IMR-90 (cell line): ENCODE data around the gene MRGPRF. TPM values are rescaled to one million over a fixed set of nuclear protein-coding genes. Genes with fewer than 3 reads are reported as not detected.

Source experiments
- ATAC-seq: fragments of 200-7000 bp; cut with Tn5 transposase; 2 replicates; pipeline ENCODE4 v1.9.1; 2020; ENCODE audit warnings: low read depth, mild to moderate bottlenecking, moderate library complexity
- BruUV-seq: library from RNA; stranded (reverse); fragments of 400-500 nt; replicated peaks from 2 replicates; lab custom pipeline; 2021; lab: Mats Ljungman, UMichigan
- CTCF ChIA-PET: fragments of 300-600 bp; formaldehyde crosslinking; extraction: SDS; loops from one replicate; lab custom pipeline; 2021; ENCODE audit warnings: antibody characterized with exemption; lab: Yijun Ruan, JAX
- POLR2A ChIA-PET: fragments of 300-600 bp; sonication (Branson Sonifier 250); formaldehyde crosslinking; loops from one replicate; lab custom pipeline; 2022; ENCODE audit warnings: antibody characterized with exemption; ENCODE audit not compliant: unreplicated experiment; lab: Charles Lee
- DNase-seq: peaks from one replicate; pipeline ENCODE4 v3.0.0; 2013
- H2AFZ ChIP-seq: replicated peaks from 2 replicates; pipeline ENCODE3; 2013; ENCODE audit warnings: low read length, mild to moderate bottlenecking; ENCODE audit not compliant: poor library complexity
- H2AK5ac ChIP-seq: 2 replicates; pipeline ENCODE4 v1.6.1; 2013; ENCODE audit warnings: low read depth, low read length, inconsistent platforms
- H2AK9ac ChIP-seq: replicated peaks from 2 replicates; pipeline ENCODE3; 2013; ENCODE audit warnings: mild to moderate bottlenecking, low read depth, low read length, moderate library complexity; ENCODE audit not compliant: poor library complexity
- H2BK120ac ChIP-seq: 2 replicates; pipeline ENCODE4 v1.6.1; 2013; ENCODE audit warnings: low read depth, low read length, inconsistent platforms
- H2BK15ac ChIP-seq: 3 replicates; pipeline ENCODE4 v1.6.1; 2013; ENCODE audit warnings: low read depth, low read length, inconsistent platforms
- H2BK20ac ChIP-seq: 2 replicates; pipeline ENCODE4 v1.6.1; 2013; ENCODE audit warnings: low read depth, mild to moderate bottlenecking, inconsistent platforms, low read length, moderate library complexity
- H2BK5ac ChIP-seq: 2 replicates; pipeline ENCODE4 v1.6.1; 2013; ENCODE audit warnings: mild to moderate bottlenecking, low read depth, low read length, inconsistent platforms; ENCODE audit not compliant: poor library complexity, severe bottlenecking
- H3K14ac ChIP-seq: replicated peaks from 2 replicates; pipeline ENCODE4 v1.6.1; 2013; ENCODE audit warnings: low read depth, low read length, inconsistent platforms
- H3K18ac ChIP-seq: 2 replicates; pipeline ENCODE4 v1.6.1; 2013; ENCODE audit warnings: low read depth, low read length, control low read depth
- H3K23ac ChIP-seq: 2 replicates; pipeline ENCODE4 v1.6.1; 2013; ENCODE audit warnings: low read depth, low read length, inconsistent platforms
- H3K27ac ChIP-seq: 2 replicates; pipeline ENCODE4 v1.5.1; 2013; ENCODE audit warnings: mild to moderate bottlenecking, control low read depth, low read length; ENCODE audit not compliant: insufficient read depth
- H3K27me3 ChIP-seq: 2 replicates; pipeline ENCODE4 v1.6.1; 2013; ENCODE audit warnings: low read length; ENCODE audit not compliant: control insufficient read depth, insufficient read depth
- H3K36me3 ChIP-seq: 2 replicates; pipeline ENCODE4 v1.6.1; 2013; ENCODE audit warnings: low read length, mixed read lengths; ENCODE audit not compliant: control insufficient read depth, insufficient read depth
- H3K4ac ChIP-seq: 2 replicates; pipeline ENCODE4 v1.6.1; 2013; ENCODE audit warnings: low read depth, low read length, inconsistent platforms
- H3K4me1 ChIP-seq: 2 replicates; pipeline ENCODE4 v1.6.1; 2013; ENCODE audit warnings: low read length, mixed read lengths; ENCODE audit not compliant: control insufficient read depth, insufficient read depth
- H3K4me2 ChIP-seq: 2 replicates; pipeline ENCODE4 v1.6.1; 2013; ENCODE audit warnings: low read depth, mild to moderate bottlenecking, control low read depth, low read length, moderate library complexity
- H3K4me3 ChIP-seq: 2 replicates; pipeline ENCODE4 v1.5.1; 2013; ENCODE audit warnings: low read depth, mild to moderate bottlenecking, control low read depth, low read length, moderate library complexity; ENCODE audit not compliant: insufficient read depth
- H3K56ac ChIP-seq: 2 replicates; pipeline ENCODE4 v1.6.1; 2013; ENCODE audit warnings: low read length, inconsistent platforms; ENCODE audit not compliant: insufficient read depth; ENCODE audit errors: extremely low read depth
- H3K79me1 ChIP-seq, 2 experiments: 2 replicates each; pipeline ENCODE4 v1.6.1; 2013; ENCODE audit warnings: low read length in 2 of 2, inconsistent platforms in 1 of 2, low read depth in 1 of 2
- H3K9ac ChIP-seq: 2 replicates; pipeline ENCODE4 v1.6.1; 2013; ENCODE audit warnings: low read depth, low read length, control low read depth
- H3K9me1 ChIP-seq: 2 replicates; pipeline ENCODE4 v1.6.1; 2013; ENCODE audit warnings: low read length, inconsistent platforms; ENCODE audit not compliant: insufficient read depth
- H3K9me3 ChIP-seq: 2 replicates; pipeline ENCODE4 v1.6.1; 2013; ENCODE audit warnings: low read length; ENCODE audit not compliant: control insufficient read depth, insufficient read depth
- H4K20me1 ChIP-seq: 2 replicates; pipeline ENCODE4 v1.6.1; 2013; ENCODE audit warnings: low read length, inconsistent platforms; ENCODE audit not compliant: insufficient read depth
- H4K5ac ChIP-seq: 2 replicates; pipeline ENCODE4 v1.6.1; 2013; ENCODE audit warnings: mild to moderate bottlenecking, low read depth, low read length, control low read depth
- H4K8ac ChIP-seq, 2 experiments: 2 replicates each; pipeline ENCODE4 v1.6.1; 2013; ENCODE audit warnings: low read depth in 2 of 2, low read length in 2 of 2, control low read depth in 1 of 2, inconsistent platforms in 1 of 2
- H4K91ac ChIP-seq: 2 replicates; pipeline ENCODE4 v1.6.1; 2013; ENCODE audit warnings: low read depth, low read length, inconsistent platforms; ENCODE audit not compliant: insufficient read depth
- MAFK ChIP-seq: IDR thresholded peaks from 2 replicates; pipeline ENCODE4 v1.6.1; 2012; ENCODE audit warnings: low read depth, low read length, improper control_type of control experiment
- WGBS, 2 experiments: methylation state at CpG; one replicate each; pipeline versions ENCODE4 v1.1.5 to v1.1.7; 2013; ENCODE audit warnings: missing lambda C conversion rate in 2 of 2; ENCODE audit not compliant: insufficient read length in 1 of 2; ENCODE audit errors: extremely low coverage in 2 of 2; 5-methylcytosine and 5-hydroxymethylcytosine counted together
- dilution Hi-C: fragments of 300-500 bp; cut with HindIII; formaldehyde crosslinking; loops from one replicate; pipeline ENCODE4 v1.14.3; 2018; ENCODE audit warnings: low sequenced_read_pairs; ENCODE audit not compliant: unreplicated experiment
- in situ Hi-C: fragments of 300-500 bp; cut with MboI; formaldehyde crosslinking; loops from 3 replicates; pipeline ENCODE4 v1.14.3; 2019; ENCODE audit warnings: low sequenced_read_pairs, inconsistent platforms, mixed read lengths
- intact Hi-C: fragments of 100-400 bp; cut with micrococcal nuclease; formaldehyde crosslinking; loops from 2 replicates; pipeline ENCODE4 v1.10.0; 2022
- polyA plus RNA-seq, 3 experiments: library from polyadenylated mRNA; depleted of rRNA; stranded (reverse); fragments of >200 nt; gene quantifications; 2 replicates each; pipeline ENCODE4 v1.2.3, GENCODE V29; 2012; ENCODE audit warnings: low replicate concordance in 1 of 3
- total RNA-seq: library from RNA; depleted of rRNA; stranded (reverse); fragments of >200 nt; gene quantifications from 2 replicates; pipeline ENCODE4 v1.2.3, GENCODE V29; 2012
- TF ChIP-seq, protein P1 (sequence below): fragments of 150-350 bp; IDR thresholded peaks from 2 replicates; pipeline ENCODE4 v1.6.1; 2016; ENCODE audit warnings: low read depth, mild to moderate bottlenecking, low read length, moderate library complexity, borderline replicate concordance

Gene MRGPRF
- total and polyA plus RNA-seq, 2 of the 4 experiments (the other 2 are of a cell fraction), result 6.3 to 28.8 TPM

DNA sequence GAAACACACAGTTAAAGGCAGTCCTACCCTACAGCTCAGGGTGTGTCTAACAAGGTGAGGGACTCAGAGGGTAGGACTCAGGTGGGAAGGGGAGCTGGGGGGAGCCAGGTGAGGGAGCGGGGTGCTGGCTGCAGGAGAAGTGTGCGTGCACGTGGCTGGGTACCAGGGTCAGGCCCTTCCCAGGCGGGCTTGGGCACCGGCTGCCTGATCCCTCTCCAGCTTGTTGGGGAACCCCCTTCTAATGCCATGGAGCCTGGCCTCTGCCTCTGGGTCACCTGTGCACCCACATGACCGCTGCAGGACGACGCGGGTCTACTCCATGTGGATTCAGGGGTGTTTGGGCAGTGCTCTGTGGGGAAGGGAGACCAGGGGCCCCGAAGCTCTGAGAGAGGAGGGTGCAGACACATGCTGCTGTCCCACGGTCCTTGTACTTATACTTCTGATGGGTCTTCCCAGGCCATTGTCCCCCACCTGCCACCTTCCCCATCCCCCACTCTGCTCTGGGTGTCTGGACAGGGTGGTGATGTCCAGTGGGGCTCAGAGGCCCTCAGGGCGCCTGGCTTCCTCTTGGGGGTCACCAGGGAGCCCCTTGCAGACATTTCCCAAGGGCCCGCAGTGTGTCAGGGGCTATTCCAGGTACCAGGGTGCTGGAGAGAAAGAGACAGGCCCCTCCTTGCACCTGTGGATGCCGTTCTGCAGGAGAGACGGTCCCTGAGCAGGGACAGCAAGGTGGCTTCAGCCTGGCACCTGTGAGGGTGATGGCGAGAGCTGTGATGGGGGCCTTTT is 21.9 kb downstream of the MRGPRF start:
- Histone ChIP-seq H2BK120ac (no peak overlapping the region), H4K20me1 (no peaks in the 10 kb centered on the region), H3K9me1 (no peaks in the 10 kb centered on the region), H3K27ac (no peak overlapping the region), H3K9ac (no peak overlapping the region), H2BK20ac (no peak overlapping the region), H3K56ac (no peak overlapping the region), H4K5ac (no peak overlapping the region), H2AK5ac (peak overlapping the region; percentile 16; the same call in 1 of the 2 replicates), H3K27me3 (peaks cover 36% of the 10 kb centered on the region), H3K23ac (no peak overlapping the region), H3K18ac (no peak overlapping the region), H4K91ac (no peak overlapping the region), H3K4me2 (no peak overlapping the region), H3K4me3 (no peak overlapping the region), H3K79me1 (no peaks in the 10 kb centered on the region), H3K36me3 (no peaks in the 10 kb centered on the region), H2BK5ac (no peak overlapping the region), H4K8ac (no peak overlapping the region), H2BK15ac (no peak overlapping the region), H3K4me1 (no peaks in the 10 kb centered on the region), H2AK9ac (no peak overlapping the region), H3K4ac (no peak overlapping the region), H2AFZ (no peak overlapping the region), H3K14ac (no peak overlapping the region), H3K9me3 (no peaks in the 10 kb centered on the region; the same call in 1 of the 2 replicates)
- in situ Hi-C loops, result no loop called here
- ChIA-PET CTCF (no interaction called here), POLR2A (no interaction called here)
- intact Hi-C loops, result no loop called here
- TF ChIP-seq, protein P1, sequence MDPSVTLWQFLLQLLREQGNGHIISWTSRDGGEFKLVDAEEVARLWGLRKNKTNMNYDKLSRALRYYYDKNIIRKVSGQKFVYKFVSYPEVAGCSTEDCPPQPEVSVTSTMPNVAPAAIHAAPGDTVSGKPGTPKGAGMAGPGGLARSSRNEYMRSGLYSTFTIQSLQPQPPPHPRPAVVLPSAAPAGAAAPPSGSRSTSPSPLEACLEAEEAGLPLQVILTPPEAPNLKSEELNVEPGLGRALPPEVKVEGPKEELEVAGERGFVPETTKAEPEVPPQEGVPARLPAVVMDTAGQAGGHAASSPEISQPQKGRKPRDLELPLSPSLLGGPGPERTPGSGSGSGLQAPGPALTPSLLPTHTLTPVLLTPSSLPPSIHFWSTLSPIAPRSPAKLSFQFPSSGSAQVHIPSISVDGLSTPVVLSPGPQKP, result no peak
- TF ChIP-seq MAFK, result no peak
- ATAC-seq, result no peak
- BruUV-seq, result no TSS peak
- WGBS, 2 experiments, result 79% methylated on average over 8 of the region's 16 CpGs; no CpG with 5 or more reads in 1 of the 2 experiments
- DNase-seq, result no peak
- dilution Hi-C loops, result no loop called here
